Raji (cell line): ENCODE data around the gene KIF3B.

Experiments used
- POLR2A ChIP-seq: IDR thresholded peaks from 2 replicates; pipeline ENCODE4 v1.6.1; 2011; ENCODE audit warnings: low read depth, low read length, control low read depth; ENCODE audit not compliant: insufficient read depth

KIF3B gene

DNA sequence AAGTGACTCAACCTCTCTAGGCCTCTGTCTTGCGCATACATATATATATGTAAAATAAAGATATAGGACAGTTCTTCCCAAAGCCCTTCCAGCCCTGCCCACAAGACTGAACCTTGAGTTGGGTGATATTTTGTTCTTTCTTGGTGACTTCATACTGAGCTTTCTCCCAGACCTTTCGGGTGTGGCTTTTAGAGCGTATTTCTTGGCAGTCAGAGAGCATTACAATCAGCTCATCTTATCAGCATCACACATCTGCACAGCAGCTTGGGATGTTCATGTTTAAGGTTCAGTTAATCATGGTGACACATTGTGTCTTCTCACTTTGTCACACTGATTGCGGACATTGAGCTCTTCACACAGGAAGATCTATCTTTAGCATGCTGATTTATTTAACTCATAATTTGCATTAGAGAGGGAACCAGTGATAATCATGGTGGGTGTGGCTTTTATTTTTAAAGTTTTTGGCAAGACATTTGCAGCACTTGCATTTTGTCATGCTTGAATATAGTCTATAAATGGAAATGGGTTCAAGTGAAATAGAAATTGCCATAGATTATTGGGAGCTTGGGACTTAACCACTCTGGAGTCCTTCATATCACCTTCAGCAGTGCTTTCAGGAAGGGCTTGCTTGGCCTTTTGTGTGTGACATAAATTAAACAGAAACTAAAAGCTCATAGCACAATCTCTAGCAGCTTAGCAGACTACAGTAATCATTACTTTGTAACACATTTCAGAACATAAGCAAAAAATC lies 8.3 kb downstream of the KIF3B start:
- TF ChIP-seq POLR2A = peak; percentile 67

DNA sequence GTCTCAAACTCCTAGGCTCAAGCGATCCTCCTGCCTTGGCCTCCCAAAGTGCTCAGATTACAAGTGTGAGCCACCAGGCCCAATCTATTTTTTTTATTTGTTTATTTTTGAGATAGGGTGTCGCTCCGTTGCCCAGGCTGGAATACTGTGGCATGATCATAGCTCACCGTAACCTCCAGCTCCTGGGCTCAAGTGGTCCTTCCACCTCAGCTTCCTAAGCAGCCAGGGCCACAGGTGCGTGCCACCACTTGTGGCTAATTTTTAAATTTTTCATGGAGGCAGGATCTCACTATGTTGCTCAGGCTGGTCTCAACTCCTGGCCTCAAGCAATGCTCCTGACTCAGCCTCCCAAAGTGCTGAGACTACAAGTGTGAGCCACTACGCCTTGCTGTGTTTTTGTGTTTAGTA lies 9.8 kb downstream of the KIF3B start:
- no peak for TF ChIP-seq POLR2A

DNA sequence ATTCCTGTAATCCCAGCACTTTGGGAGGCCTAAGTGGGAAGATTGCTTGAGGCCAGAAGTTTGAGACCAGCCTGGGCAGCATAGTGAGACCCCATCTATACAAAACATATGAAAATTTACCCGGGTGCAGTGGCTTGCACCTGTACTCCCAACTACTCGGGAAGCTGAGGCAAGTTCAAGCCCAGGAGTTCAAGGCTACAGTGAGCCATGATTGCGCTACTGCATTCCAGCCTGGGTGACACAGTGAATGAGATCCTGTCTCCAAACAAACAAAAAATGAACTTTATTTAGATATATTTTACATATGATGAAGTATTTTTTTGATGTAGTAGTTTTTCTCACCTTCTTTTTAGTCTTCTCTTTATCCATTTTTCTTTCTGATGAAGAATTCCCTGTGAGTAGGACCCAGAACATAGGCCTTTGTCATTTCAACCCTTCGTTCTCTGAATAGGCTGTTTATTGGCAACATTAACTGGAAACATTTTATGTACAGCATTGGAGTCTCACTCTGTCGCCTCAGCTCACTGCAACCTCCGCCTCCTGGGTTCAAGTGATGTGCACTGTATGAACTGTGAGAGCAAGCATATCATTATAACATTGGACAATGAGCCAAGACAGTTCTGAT lies 10.9 kb downstream of the KIF3B start:
- TF ChIP-seq POLR2A = no peak

DNA sequence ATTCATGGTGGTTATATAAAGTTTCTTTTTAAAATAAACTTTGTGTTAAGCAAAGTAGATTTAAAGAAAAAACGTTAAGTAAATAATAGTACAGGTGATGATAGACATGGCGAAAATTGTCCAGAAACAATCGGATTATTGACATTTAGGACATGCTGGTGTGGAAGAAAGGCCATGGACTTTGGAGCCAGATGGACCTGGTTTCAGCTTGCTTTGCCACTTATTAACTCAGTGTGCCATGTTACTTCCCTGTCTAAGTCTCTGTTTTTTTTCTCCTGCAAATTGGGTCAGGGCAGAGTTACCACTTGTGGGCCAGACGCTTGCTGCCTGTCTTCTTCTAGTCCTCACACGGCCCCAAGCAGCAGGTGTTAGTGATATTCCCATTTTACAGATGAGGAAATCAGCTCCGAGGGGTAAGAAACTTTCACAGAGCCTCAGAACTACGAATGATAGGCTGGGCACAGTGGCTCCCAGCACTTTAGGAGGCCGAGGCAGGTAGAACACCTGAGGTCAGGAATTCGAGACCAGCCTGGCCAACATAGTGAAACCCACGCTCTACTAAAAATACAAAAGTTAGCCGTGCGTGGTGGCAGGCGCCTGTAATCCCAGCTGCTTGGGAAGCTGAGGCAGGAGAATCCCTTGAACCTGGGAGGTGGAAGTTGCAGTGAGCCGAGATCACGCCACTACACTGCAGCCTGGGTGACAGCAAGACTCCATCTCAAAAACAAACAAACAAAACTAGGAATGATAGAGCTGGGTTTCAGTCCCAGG lies 12.4 kb downstream of the KIF3B start:
- TF ChIP-seq POLR2A = no peak

DNA sequence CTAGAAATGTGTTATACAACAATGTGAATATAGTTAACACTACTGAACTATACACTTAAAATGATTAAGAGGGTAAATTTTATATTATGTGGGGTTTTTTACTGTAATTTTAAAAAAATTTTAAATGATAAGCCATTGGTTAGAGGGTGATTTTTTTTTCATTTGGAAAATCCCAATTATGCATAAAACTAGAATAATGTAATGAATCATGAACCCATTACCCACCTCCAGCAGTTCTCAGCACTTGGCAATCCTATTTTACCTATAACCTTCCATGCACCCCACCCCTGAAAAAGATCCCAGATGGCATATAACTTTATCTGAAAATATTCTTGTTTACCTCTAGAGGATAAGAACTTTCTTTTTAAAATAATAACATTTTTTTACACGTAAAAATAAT lies 13.7 kb downstream of the KIF3B start:
- no peak for TF ChIP-seq POLR2A

DNA sequence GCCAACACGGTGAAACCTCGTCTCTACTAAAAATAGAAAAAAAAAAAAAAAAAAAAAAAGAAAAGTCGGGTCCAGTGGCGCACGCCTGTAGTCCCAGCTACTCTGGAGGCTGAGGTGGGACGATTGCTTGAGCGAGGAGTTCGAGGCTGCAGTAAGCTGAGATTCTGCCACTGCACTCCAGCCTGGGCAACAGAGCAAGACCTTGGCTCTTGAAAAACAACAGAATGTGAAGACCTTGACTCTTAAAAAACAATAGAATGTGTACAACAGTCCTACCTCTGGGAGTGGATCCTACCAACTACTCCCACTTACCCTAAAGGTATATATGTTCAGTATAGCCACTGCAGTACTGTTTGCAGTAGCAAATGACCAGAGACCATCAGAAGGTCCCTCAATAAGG lies 15.1 kb downstream of the KIF3B start:
- no peak for TF ChIP-seq POLR2A

DNA sequence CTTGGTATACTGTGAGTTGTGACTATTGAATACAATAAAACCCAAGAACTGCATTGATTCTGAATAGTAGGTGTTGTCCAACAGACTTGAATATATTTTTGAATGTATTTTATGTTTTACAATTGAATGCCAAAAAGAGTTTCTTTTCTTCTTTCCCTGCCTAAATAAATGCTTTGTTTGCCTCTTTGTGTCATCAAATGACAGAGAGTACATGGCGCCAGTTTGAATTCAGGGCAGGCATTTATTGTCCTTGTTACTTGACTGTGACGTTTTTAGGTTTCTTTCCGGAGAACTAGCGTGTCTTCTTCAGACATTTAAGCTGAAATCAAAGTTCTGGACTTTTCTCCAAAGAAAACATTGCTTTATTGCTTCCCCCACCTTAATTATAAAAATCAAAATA lies 16.6 kb downstream of the KIF3B start:
- no peak for TF ChIP-seq POLR2A

DNA sequence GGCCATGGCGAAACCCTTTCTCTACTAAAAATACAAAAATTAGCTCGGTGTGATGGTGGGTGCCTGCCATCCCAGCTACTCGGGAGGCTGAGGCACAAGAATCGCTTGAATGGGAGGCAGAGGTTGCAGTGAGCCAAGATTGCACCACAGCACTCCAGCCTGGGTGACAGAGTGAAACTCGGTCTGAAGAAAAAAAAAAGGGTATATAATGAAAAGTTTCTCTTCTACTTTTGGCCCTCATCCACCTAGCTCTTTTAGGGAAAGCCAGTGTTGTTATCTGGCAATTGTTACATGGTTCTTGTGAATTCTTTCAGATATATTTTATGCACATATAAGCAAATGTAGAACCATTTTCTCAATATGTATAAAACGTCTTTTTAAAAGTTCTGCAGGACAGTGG lies 19.0 kb downstream of the KIF3B start:
- TF ChIP-seq POLR2A = no peak

DNA sequence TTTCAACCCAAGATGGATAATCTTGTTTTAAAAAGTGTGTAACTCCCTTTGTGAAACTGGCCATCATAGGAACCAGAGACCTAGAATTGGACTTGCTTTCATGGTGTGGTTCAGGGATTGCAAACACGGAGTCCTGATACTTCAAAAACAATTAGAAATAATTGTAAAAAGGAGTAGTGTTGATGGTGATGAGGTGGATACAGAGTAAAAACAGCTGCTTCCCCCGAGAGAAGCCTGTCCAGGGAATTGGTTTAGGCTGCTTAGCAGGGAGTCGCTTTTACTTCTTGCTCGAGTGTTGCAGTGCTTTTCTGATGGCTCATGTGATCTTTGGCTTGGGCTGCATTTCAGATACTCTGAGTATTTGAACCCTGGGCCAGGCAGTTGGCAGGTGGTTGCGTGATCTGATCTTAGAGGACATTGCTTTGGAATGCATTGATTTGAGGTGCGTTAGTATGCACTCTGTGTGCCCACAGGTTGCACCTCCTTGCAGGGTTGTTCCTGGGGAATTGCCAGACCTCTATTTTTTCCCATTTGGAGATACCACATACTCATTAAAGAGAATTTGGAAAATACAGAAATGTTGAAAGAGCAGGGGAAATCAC lies 19.5 kb downstream of the KIF3B start:
- no peak for TF ChIP-seq POLR2A

DNA sequence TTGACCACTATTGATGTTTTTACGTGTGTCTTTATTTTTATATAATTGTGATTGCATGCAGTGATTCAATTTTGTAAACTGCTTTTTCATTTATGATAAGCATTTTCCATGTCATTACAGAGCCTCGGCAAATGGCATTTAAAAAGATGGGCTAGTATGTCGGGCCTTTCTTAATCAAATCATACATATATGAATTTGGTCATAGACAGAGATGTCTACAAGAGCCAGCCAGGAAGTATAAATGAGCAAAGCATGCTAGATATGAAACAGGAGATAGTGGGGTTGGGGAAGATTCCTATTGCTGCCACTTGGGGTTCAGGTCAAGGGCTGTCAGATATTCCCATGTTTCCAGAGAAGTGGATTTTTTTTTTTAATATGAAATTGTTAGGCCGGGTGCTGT lies 20.0 kb downstream of the KIF3B start:
- TF ChIP-seq POLR2A = no peak

DNA sequence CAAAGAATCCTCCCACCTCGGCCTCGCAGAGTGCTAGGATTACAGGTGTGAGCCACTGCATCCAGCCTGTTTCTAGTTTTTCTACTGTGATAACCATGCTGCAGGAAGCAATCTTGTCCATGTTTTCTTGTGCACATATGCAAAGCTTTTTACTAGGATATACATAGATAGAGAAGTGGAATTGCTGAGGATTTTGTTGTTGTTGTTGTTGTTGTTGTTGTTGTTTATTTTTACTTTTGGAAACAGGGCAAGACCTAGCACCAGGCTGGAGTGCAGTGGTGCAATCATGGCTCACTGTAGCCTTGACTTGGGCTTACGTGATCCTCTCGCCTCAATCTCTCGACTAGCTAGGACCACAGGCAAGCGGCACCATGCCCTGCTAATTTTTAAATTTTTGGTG lies 23.2 kb downstream of the KIF3B start:
- TF ChIP-seq POLR2A = no peak

DNA sequence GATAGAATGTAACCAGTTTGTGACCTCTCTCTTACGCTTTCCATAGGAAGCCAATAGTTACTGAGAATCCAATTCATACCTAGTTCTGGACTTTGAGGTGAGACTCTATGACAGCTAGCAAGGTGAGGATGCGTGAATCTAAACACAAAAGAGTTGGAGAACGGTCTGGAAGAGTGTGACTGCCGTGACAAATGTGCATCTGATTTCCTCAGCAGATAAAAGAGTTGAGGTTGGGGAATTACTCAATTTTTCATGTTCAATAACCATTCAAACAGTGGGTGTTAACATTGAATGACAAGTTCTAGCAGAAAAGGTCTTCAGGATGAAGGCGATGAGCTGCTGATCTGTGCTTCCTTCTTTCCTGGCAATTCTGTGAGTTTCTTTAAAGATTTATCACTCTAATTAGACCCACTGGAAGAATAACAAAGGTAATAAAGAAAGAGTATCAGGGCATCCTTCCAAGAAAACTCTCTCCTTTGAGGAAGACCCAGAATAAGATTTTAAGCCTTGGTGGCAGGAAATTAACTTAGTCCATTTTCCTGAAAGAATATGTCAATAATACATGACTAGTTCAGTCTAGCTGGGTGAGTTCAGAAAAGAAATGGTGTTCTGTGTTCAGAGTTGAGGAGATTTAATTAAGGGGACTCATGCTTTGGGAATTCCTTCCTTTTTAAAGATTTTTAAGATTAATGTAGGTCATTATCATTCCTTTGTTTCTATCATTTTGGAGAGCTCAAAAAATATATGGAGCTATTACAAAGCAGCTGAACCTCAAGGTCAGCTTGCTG lies 24.5 kb downstream of the KIF3B start:
- no peak for TF ChIP-seq POLR2A

DNA sequence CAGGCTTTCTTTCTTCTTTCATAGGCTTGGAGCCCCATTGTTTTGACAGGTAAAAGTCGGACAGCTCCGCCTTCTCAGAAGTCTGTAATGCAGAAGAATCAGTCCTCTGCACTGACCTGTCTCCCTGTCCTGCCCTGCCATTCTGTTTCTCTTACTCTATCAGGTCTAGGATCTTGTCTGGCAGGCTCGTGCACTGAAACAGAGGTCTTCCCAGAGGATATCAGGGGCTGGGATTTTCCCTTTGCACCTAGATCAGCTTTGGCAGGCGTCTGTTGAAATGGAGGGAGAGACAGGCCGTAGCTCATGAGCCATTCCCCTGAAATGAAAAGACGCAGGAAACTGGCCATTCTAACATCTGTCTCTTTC lies 25.0 kb downstream of the KIF3B start:
- no peak for TF ChIP-seq POLR2A

DNA sequence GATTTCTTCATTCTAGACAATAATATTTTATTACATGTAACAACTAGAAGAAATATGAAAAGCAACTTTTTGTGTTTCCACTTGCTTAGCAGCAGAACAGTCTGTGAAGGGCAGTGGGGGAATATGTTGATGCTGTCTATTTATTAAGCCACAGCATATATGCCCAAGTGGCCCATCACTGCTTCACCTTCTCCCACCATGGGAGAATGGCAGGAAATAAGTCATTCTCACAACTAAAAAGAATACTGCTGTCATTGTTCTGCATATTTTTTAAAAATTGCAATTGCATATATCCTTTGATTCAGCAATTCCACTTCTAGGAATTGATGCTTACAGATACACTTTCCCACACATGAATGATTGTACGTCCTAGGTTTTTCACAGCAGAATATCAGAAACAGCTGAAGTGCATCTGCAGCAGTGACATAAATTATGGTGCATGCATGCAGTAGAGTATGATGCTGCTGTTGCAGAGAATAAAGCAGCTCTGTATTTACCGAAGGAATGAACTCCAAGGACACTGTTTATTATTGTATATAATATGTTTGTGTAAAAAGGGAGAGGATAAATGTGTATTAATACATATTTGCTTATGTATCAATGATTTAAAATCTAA lies 26.8 kb downstream of the KIF3B start:
- no peak for TF ChIP-seq POLR2A

DNA sequence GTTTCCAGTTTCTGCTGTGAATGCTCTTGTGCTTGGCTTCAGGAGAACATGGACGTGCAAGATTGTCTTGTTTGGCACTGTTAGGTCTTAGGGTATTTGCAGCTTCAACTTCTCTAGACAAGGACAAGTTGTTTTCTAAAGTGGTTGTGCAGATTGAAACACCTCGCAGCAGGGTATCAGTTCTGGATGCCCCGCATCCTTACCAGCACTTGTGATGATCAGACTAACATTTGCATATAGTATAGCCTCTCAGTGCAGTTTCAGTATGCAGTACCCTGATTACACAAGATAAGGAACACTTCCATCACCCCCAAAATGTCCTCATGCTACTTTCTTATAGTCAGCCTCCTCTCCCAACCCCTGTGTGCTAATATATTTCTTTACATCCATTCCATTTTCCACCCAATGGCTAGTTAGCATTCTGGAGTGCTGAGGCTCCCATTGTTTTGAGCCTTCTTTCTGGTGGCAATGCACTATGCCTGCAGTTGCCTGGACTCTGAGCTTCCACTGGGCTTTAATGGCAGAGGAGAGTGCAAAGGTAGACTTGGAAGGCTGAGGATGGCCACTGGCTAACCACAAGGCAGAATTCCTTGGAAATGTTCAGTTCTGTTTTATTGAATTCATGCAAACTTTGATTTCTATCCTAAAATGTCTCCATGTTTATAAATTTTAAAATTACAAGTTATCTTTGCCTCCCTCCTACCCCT lies 35.4 kb downstream of the KIF3B start:
- TF ChIP-seq POLR2A = no peak

DNA sequence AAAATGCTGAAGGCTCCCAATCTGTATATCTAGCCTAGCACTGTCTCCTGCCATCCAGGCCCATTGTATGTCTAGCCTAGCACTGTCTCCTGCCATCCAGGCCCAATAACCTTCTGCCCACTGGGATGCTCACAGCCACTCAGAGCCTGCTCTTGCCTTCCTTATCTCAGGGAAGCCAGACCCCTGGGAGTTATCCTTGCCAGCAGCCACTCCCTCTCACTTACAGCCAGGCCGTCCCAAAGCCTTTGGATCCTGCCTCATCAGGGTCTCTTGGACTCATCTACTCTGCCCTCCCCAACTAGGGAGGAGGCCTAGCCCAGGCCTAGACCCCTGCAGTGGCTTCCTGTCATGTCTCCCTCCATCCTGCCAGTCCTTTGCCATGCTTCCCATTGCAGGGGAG lies 37.3 kb downstream of the KIF3B start:
- TF ChIP-seq POLR2A = no peak
